HG03196 (cell line): Measurements from ENCODE around the gene AP5M1.
A peak's percentile ranks its signal among the peaks of the same experiment; 100 is the strongest.
"Not testable (repeated sequence)": the region's sequence is repeated elsewhere in the genome, so short reads cannot be mapped to it uniquely, and the experiment has no call there.

Experiments
- ATAC-seq: cut with Tn5 transposase; IDR thresholded peaks from one replicate; pipeline ENCODE4 v1.9.1; 2021; ENCODE audit not compliant: unreplicated experiment

Gene AP5M1

DNA sequence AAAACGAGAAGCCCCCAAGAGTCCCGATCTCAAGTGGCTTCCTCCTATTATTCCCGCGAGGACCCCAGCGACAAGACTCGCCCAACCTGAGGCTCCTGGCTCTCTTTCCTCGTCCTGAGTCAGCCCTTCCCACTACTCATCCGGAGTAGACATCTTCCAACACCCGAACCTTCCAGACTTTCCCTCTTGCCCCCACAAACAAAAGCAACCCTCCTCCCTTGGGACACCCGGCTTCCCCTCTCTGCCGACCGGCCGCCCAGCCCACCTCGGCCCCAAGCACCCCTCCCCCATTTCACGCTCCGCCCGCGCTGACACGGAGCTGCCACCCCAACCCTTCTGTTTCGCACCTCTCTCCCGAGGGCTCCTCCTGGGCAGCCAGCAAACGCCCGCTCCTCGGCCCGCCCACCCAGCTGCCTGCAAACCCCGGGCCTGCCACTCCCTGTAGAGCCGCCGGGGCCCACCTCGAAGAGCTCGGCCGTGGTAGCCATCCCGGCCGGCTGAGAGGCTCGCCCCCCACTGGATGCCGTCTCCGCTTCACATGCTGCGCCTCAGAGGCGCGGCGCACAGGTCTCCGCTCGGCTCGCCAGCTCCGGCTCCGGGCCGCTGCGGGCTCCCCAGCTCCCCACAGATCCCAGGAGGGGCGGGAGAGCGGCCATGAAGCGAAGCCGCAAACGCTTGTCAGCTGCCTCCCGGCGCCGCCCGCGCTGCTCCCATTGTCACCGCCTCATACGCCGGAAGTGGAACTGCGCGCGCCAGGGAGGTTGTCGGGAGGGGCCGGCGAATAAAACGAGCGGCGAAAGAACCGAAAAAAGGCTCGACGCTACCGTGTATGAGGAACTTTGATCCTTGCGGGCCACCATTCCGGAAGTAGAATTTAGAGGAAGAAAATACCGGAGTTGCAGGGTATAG lies at the start of gene AP5M1, which contains the start of gene EXOC5:
AP5M1 (plus strand) TSS at position 811 of the 909 bp plus-strand sequence. CDS start 344 bp downstream, outside the sequence.
EXOC5 (minus strand) TSS at position 745 of the 909 bp plus-strand sequence; CDS start at position 488, 257 bp downstream.
- ATAC-seq: peak; percentile 88

- no peak for ATAC-seq
Observed at GRCh38 chr14:57221931-57222330, 46.8 kb upstream of the AP5M1 start.

DNA sequence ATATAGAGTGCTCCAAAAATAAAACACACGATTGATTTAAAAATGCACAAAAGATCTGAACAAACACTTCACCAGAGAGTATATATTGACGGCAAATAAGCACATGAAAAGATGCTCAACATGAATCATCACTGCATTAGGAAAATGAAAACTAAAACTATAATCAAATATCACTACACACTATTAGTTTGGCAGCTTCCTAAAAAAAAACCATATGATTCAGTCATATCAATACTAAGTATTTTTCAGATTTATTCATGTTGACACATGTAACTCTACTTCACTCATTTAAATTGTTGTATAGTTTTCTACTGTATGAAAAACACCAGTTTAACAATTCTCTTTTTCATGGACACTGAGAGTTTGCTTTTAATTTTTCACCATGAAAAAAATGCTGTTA lies 41.7 kb upstream of the AP5M1 start:
- ATAC-seq: no peak

GRCh38 chr14:57228320-57228719 lies 40.5 kb upstream of the AP5M1 start:
- not testable (repeated sequence) for ATAC-seq

DNA sequence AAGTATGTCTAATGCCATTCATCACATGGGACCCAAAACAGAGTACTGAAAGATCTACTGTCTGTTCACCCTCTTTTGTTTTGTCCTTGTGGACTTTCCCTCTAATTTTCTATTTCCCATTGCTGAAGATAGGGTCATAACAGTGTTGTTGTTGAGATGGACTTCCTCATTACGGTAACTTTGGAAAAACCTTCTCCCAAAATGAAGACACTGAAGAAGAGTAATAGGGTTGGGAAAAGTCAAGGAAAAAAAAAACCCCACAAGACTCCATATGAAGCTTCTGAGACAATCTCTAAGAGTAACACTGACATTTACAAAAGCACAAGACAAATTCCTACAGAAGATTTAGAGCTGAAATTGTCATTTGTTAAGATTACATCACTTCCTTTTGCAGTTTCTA lies 36.8 kb upstream of the AP5M1 start:
- ATAC-seq: no peak

- not testable (repeated sequence) for ATAC-seq
Observed at GRCh38 chr14:57240115-57240514, 28.7 kb upstream of the AP5M1 start.

- ATAC-seq: no peak
Observed at GRCh38 chr14:57243320-57243719, 25.5 kb upstream of the AP5M1 start.

DNA sequence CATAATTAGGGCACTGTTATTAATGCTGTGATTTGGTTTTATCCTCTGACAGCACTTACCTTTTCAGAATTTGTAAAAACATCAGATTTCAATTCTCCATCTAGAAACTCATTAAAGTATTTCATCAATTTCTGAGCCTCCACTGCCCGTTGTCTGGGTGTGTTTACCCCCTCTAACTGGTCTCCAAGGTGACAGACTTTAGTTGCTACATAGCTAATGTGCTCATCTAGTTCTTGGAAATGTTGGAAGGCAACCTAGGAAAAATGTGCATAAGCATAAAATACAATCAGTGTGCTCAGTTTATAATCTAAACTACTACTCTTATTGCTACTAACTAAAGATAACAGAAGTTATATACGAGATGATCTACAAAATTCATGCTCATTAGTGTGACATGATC lies 24.7 kb upstream of the AP5M1 start:
- no peak for ATAC-seq

DNA sequence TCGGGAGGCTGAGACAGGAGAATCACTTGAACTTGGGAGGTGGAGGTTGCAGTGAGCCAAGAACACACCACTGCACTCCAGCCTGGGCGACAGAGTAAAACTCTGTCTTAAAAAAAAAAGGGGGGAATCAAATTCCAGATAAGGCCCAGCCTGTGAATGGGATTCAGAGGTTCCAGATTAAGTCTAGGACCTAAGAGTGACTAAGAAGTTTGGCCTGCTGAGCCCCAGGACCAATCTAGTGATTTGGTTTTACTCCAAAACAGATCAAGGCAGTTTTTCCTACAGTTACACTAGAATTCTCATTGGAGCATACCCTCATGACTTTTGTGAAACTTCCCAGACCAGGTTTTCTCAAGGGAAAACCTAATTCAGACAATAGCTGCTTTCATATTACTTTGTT lies 22.8 kb upstream of the AP5M1 start:
- no peak for ATAC-seq

DNA sequence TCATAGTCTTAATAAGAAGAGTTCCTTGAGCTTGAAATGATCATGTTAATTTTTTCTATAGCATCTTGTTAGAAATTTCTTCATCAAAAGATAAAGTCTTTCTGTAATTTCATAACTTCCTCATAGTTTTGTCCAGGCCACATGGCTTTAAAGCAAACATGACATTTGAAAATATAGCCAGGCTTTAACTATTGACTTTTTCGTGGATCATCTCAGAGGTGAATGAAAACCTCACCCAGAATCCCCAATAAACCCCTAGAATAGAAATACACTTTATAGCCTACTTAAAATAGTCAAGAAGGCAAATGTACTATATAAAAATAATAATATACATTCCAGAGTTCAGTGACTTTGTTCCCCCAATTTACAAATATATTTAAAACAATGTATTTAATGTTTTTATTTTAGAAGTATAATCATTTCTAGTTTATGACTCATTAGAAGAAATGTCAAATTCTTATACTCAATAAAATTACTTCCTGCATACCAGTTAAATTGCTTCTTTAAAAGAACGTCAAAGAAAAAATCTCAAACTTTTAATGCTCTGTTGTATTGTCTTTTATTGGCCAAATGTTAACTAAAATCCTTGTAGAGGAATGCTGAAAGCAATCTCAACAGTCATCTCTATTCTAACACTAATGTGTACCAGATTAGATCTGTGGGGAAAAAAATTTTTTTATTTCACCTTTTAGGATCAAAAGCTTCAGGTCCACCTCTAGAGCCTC lies 21.7 kb upstream of the AP5M1 start:
- no peak for ATAC-seq

DNA sequence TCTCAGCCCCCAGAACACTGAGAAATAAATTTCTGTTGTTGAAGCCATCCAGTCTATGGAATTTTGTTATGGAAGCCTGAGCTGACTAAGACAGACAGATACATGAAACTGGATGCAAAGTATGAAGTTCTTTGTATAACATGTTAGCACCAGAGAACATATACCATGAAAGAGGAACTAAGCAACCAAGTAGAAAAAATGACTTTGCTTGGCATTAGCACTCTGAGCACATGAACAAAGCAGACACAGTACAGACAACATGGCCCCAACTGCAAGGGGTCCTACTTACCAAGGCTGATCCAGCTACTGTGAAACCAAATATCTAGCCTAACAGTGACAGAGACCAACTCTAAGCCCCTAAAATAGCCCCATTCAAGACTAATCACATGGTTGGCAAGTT lies 13.9 kb upstream of the AP5M1 start:
- ATAC-seq: peak; percentile 51

GRCh38 chr14:57258221-57258620 lies 10.6 kb upstream of the AP5M1 start:
- ATAC-seq: not testable (repeated sequence)

GRCh38 chr14:57259672-57260071 lies 9.1 kb upstream of the AP5M1 start:
- no peak for ATAC-seq

DNA sequence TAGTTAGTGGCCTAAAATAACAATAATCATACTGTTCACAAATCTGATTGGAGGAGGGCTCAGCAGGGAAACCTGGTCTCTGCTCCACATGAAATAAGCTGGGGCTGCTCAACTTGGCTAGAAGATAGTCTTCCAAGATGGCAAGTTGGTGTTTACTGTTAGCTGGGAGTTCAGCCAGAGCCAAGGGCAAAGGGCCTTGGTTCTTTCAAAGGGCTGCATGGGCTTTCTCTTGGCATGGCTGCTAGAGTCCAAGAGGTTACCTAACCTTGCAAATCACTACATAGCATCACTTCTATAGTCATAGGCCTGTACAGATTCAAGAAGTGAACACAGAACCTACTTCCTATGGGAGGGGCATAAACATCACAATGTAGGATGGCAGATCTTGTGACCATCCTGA lies 7.2 kb upstream of the AP5M1 start:
- ATAC-seq: no peak

GRCh38 chr14:57262117-57262516 lies 6.7 kb upstream of the AP5M1 start:
- ATAC-seq: no peak

- ATAC-seq: no peak
Observed at GRCh38 chr14:57266065-57266464, 2.7 kb upstream of the AP5M1 start.

DNA sequence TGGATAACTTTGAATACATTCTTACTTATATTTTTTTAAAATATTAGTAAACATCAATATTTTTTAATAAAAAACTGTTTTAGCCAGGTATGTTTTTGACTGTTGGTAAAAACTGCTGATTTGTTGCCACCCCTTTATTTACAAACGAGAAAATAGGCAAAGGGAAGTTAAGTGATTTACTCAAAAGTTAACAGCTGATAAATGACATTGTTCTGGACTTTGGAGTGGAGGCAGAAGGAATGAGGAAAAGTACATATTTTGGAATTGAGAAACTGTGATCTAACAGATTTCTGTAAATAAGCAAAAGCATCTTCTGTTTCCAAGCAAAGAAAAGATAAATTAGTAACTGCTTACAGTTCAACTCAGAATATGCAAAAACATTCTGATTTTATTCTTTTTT lies 4.5 kb downstream of the AP5M1 start:
- ATAC-seq: no peak

- ATAC-seq: no peak
Observed at GRCh38 chr14:57274551-57274950, 5.8 kb downstream of the AP5M1 start.

GRCh38 chr14:57275023-57275664 lies 6.4 kb downstream of the AP5M1 start:
- ATAC-seq: no peak

DNA sequence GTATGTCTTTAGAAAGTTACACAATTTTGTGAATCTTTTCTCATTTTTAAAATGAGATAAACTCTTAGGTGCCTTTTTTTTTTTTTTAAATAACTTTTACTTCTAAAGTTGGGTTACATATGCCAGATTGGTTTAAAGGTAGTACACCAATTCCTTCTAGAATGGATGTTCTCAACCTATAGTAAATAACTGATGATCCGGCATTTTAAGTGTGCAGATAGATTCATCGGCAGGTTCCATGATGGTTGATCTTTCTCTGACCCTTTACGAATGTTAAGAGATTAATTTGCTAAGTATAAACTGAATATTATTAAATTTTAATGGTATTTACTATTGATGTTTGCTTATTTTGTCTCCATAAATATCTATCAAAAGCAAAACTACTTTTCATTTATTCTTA lies 8.3 kb downstream of the AP5M1 start:
- ATAC-seq: no peak

DNA sequence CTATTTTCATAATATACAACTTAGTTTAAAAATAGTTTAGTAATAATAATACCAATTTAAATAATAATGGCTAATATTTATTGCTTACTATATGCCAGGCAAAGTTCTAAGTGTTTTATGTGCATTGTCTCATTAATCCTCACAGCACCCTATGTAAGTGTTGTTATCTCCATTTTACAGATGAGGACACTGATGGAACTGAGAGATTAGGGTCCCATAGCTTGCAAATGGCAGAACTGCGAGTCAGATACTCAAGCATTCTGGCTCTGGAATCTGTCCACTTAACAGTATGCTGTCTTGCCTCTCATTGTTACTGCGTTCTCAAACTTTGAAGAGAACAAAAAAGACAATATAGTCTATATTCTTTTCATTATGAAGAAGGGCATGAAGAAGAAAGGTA lies 19.0 kb downstream of the AP5M1 start:
- no peak for ATAC-seq

DNA sequence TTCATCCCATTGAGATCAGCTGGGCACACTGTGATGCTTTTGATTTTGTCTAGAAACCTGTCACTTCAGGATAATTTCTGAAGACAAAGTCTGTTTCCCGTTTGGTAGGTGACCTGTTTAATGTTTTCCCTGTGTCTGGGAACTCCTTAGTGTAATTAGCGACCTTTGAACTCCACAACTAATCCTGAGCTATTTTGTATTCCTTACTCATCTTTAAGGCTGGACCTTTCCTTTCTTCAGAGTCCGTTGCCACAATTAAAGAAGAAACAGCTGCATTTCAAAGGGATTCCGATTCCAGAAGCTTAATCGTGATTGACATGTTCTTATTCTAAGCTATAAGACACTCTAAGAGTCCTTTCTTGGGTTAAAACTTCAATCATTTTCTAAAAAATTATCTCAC lies 22.0 kb downstream of the AP5M1 start:
- no peak for ATAC-seq
